HCEC 1CT (cell line): ENCODE results near the gene DNLZ.
"Not testable (repeated sequence)": the region's sequence is repeated elsewhere in the genome, so short reads cannot be mapped to it uniquely, and the experiment has no call there.

ENCODE experiments used
- DNase-seq: peaks from one replicate; pipeline ENCODE4 v3.0.0-alpha.2; 2017

The DNLZ gene

GRCh38 chr9:136363106-136363948 lies at the start of gene DNLZ:
DNLZ (minus strand) TSS chr9:136363744; CDS start chr9:136363714, 30 bp downstream.
- peak; percentile 91 for DNase-seq

GRCh38 chr9:136412962-136413361 lies 49.4 kb upstream of the DNLZ start:
- DNase-seq: no peak

- DNase-seq: no peak
Measured at GRCh38 chr9:136411378-136411777, 47.8 kb upstream of the DNLZ start.

- peak; percentile 84 for DNase-seq
Measured at GRCh38 chr9:136410500-136411287, 47.1 kb upstream of the DNLZ start, which contains the start of the genes ENTR1 and PMPCA. ENTR1 (minus strand) TSS chr9:136410614; CDS start chr9:136410397, 217 bp downstream. PMPCA (plus strand) TSS chr9:136410658; CDS start chr9:136410669, 11 bp downstream.

- DNase-seq: peak; percentile 38
Measured at GRCh38 chr9:136409557-136410455, 46.3 kb upstream of the DNLZ start.

- DNase-seq: no peak
Measured at GRCh38 chr9:136407911-136408310, 44.4 kb upstream of the DNLZ start.

- DNase-seq: not testable (repeated sequence)
Measured at GRCh38 chr9:136407061-136407460, 43.5 kb upstream of the DNLZ start.

- not testable (repeated sequence) for DNase-seq
Measured at GRCh38 chr9:136405904-136406303, 42.4 kb upstream of the DNLZ start.

- DNase-seq: no peak
Measured at GRCh38 chr9:136405481-136405880, 41.9 kb upstream of the DNLZ start.

GRCh38 chr9:136404801-136405136 lies 41.2 kb upstream of the DNLZ start:
- DNase-seq: no peak

- no peak for DNase-seq
Measured at GRCh38 chr9:136403915-136404800, 40.6 kb upstream of the DNLZ start.

- DNase-seq: no peak
Measured at GRCh38 chr9:136403538-136403914, 40.0 kb upstream of the DNLZ start.

- no peak for DNase-seq
Measured at GRCh38 chr9:136402067-136402466, 38.5 kb upstream of the DNLZ start.

- DNase-seq: no peak
Measured at GRCh38 chr9:136401173-136401922, 37.8 kb upstream of the DNLZ start.

- peak; percentile 78 for DNase-seq
Measured at GRCh38 chr9:136400038-136400834, 36.7 kb upstream of the DNLZ start, which contains the start of gene SNAPC4. SNAPC4 (minus strand) TSS chr9:136400170; CDS start chr9:136398428, 1,742 bp downstream.

GRCh38 chr9:136399176-136400037 lies 35.9 kb upstream of the DNLZ start:
- DNase-seq: peak; percentile 22

GRCh38 chr9:136398286-136398685 lies 34.7 kb upstream of the DNLZ start:
- no peak for DNase-seq

- no peak for DNase-seq
Measured at GRCh38 chr9:136397643-136398042, 34.1 kb upstream of the DNLZ start.

- no peak for DNase-seq
Measured at GRCh38 chr9:136396219-136396515, 32.6 kb upstream of the DNLZ start.
